Activated B cell treated with CpG ODN at 0.5 μM for 24 hours (primary cell): ENCODE results near the gene PRSS21. TPM values are rescaled to one million over a fixed set of nuclear protein-coding genes. Genes with fewer than 3 reads are reported as not detected.

ENCODE experiments used
- ATAC-seq: fragments of 200-7000 bp; cut with Tn5 transposase; one replicate; pipeline ENCODE4 v1.10.0; 2021; ENCODE audit warnings: low read depth, mild to moderate bottlenecking, moderate library complexity
- CTCF ChIA-PET: fragments of 350-600 bp; sonication (Branson Sonifier 250); formaldehyde crosslinking; loops from one replicate; lab custom pipeline; 2021; ENCODE audit warnings: antibody characterized with exemption; lab: Charles Lee
- POLR2A ChIA-PET: fragments of 350-600 bp; sonication (Branson Sonifier 250); formaldehyde crosslinking; loops from one replicate; lab custom pipeline; 2021; ENCODE audit warnings: antibody characterized with exemption; lab: Charles Lee
- DNase-seq: peaks from one replicate; pipeline ENCODE4 v3.0.0; 2022
- H3K27ac Mint-ChIP-seq: one replicate; pipeline ENCODE4 v1.8.0; 2020; ENCODE audit warnings: mixed read lengths
- H3K27me3 Mint-ChIP-seq: one replicate; pipeline ENCODE4 v1.8.0; 2021; ENCODE audit warnings: mixed read lengths
- H3K36me3 Mint-ChIP-seq: one replicate; pipeline ENCODE4 v1.8.0; 2021; ENCODE audit warnings: low read depth, mixed read lengths
- H3K4me1 Mint-ChIP-seq: one replicate; pipeline ENCODE4 v1.8.0; 2021; ENCODE audit warnings: mixed read lengths
- H3K4me3 Mint-ChIP-seq: one replicate; pipeline ENCODE4 v1.8.0; 2020; ENCODE audit warnings: mild to moderate bottlenecking, mixed read lengths
- H3K9me3 Mint-ChIP-seq: one replicate; pipeline ENCODE4 v1.8.0; 2020; ENCODE audit warnings: mixed read lengths
- intact Hi-C: fragments of 100-400 bp; cut with micrococcal nuclease; formaldehyde crosslinking; loops from one replicate; pipeline ENCODE4 v1.15.1; 2024
- total RNA-seq: library from RNA; stranded (reverse); gene quantifications from 2 replicates; pipeline ENCODE4 v1.2.3, GENCODE V29; 2022
- TF ChIP-seq, protein P1 (sequence below): fragments of 200-600 bp; IDR thresholded peaks from one replicate; pipeline ENCODE4 v1.8.0; 2022; ENCODE audit warnings: antibody characterized with exemption, mild to moderate bottlenecking

Gene PRSS21
- total RNA-seq, 1 donor from 2014 or later: 2.4 TPM

GRCh38 chr16:2822496-2822895 is 5.5 kb downstream of the PRSS21 start:
- peaks cover 3% of the 10 kb centered on the region for H3K27me3 Mint-ChIP-seq
- intact Hi-C loops: no loop called here
- TF ChIP-seq, protein P1, sequence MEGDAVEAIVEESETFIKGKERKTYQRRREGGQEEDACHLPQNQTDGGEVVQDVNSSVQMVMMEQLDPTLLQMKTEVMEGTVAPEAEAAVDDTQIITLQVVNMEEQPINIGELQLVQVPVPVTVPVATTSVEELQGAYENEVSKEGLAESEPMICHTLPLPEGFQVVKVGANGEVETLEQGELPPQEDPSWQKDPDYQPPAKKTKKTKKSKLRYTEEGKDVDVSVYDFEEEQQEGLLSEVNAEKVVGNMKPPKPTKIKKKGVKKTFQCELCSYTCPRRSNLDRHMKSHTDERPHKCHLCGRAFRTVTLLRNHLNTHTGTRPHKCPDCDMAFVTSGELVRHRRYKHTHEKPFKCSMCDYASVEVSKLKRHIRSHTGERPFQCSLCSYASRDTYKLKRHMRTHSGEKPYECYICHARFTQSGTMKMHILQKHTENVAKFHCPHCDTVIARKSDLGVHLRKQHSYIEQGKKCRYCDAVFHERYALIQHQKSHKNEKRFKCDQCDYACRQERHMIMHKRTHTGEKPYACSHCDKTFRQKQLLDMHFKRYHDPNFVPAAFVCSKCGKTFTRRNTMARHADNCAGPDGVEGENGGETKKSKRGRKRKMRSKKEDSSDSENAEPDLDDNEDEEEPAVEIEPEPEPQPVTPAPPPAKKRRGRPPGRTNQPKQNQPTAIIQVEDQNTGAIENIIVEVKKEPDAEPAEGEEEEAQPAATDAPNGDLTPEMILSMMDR: no peak
- no peaks in the 10 kb centered on the region for H3K9me3 Mint-ChIP-seq
- no peak overlapping the region for H3K27ac Mint-ChIP-seq
- no peak for ATAC-seq
- DNase-seq: no peak
- ChIA-PET CTCF (no interaction called here), POLR2A (interaction anchor here (0.5 kb wide), 1 partner anchor 378 kb away, joined by 3 read pairs; no protein-coding TSS in a partner anchor)
- H3K36me3 Mint-ChIP-seq: no peaks in the 10 kb centered on the region
- no peaks in the 10 kb centered on the region for H3K4me1 Mint-ChIP-seq
- H3K4me3 Mint-ChIP-seq: no peak overlapping the region

- no peaks in the 10 kb centered on the region for H3K27me3 Mint-ChIP-seq
- H3K36me3 Mint-ChIP-seq: no peaks in the 10 kb centered on the region
- no peak overlapping the region for H3K4me3 Mint-ChIP-seq
- POLR2A ChIA-PET: no interaction called here
- intact Hi-C loops: no loop called here
- TF ChIP-seq, protein P1: no peak
- CTCF ChIA-PET: no interaction called here
- no peaks in the 10 kb centered on the region for H3K4me1 Mint-ChIP-seq
- H3K9me3 Mint-ChIP-seq: no peaks in the 10 kb centered on the region
- ATAC-seq (no peak), DNase-seq (no peak)
- no peak overlapping the region for H3K27ac Mint-ChIP-seq
Measured at GRCh38 chr16:2824626-2825025, 7.6 kb downstream of the PRSS21 start.

- intact Hi-C loops: no loop called here
Measured at GRCh38 chr16:2825049-2825742, 8.2 kb downstream of the PRSS21 start.

GRCh38 chr16:2825906-2826305 is 8.9 kb downstream of the PRSS21 start:
- H3K27ac Mint-ChIP-seq: no peak overlapping the region
- no peak overlapping the region for H3K4me3 Mint-ChIP-seq
- intact Hi-C loops: no loop called here
- no peak for ATAC-seq
- no peak for DNase-seq
- no peaks in the 10 kb centered on the region for H3K36me3 Mint-ChIP-seq
- H3K9me3 Mint-ChIP-seq: no peaks in the 10 kb centered on the region
- H3K27me3 Mint-ChIP-seq: peaks cover 4% of the 10 kb centered on the region
- CTCF ChIA-PET: no interaction called here
- no peaks in the 10 kb centered on the region for H3K4me1 Mint-ChIP-seq
- TF ChIP-seq, protein P1: no peak
- POLR2A ChIA-PET: no interaction called here

More at GRCh38 chr16:2825049-2825742, 8.2 kb downstream of the PRSS21 start:
- no peaks in the 10 kb centered on the region for H3K4me1 Mint-ChIP-seq
- H3K9me3 Mint-ChIP-seq: no peaks in the 10 kb centered on the region
- H3K27ac Mint-ChIP-seq: no peak overlapping the region
- H3K27me3 Mint-ChIP-seq: no peaks in the 10 kb centered on the region
- DNase-seq (no peak), ATAC-seq (no peak)
- TF ChIP-seq, protein P1: no peak
- CTCF ChIA-PET: no interaction called here
- no peaks in the 10 kb centered on the region for H3K36me3 Mint-ChIP-seq
- no peak overlapping the region for H3K4me3 Mint-ChIP-seq
- POLR2A ChIA-PET: no interaction called here

DNA sequence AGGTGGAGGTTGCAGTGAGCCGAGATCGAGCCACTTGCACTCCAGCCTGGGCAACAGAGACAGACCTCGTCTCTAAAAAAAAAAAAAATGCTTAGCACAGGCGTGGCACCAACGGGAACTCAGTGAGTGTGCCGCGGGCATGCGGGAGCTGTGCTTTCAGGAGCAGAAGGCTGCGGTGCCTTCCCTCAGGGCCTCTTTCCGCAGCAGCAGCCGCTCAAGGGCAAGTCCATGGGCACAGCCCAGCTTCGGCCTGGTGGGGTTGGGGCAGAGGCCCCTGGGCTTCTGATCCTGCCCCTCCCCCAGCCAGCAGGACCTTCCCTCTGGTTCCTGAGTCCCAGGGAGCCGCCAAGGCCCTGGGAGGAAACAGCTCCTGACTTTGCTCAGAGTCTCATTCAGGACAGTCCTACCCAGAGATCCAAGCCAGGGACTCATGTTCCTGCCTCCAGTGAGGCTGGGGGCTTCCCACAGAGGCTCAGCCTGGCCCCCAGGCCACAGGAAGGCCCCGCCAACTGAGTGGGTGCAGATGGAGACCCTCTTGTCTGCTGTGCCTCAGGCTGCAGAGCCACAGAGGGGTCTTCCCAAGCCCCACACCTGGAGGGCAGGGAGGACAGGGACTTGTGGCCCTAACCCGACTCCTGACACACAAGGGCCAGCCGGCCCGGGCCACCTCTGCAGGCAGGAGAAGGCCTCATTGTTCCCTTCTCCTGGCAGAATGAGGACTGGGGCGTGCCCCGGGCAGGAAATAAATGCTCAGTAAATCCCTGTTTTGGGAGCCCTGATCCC is 9.7 kb downstream of the PRSS21 start:
- ChIA-PET POLR2A (no interaction called here), CTCF (no interaction called here)
- Mint-ChIP-seq H3K36me3 (no peaks in the 10 kb centered on the region), H3K4me3 (no peak overlapping the region), H3K27me3 (peaks cover 12% of the 10 kb centered on the region), H3K4me1 (no peaks in the 10 kb centered on the region), H3K27ac (no peak overlapping the region), H3K9me3 (no peaks in the 10 kb centered on the region)
- intact Hi-C loops: no loop called here
- ATAC-seq (no peak), DNase-seq (no peak)
- TF ChIP-seq, protein P1: no peak
